CD4-positive, alpha-beta T cell (primary cell): ENCODE results near the gene EHD2. TPM values are rescaled to one million over a fixed set of nuclear protein-coding genes. Genes with fewer than 3 reads are reported as not detected.
"Not testable (repeated sequence)": the region's sequence is repeated elsewhere in the genome, so short reads cannot be mapped to it uniquely, and the experiment has no call there.

Source experiments
- ATAC-seq: fragments of 200-7000 bp; cut with Tn5 transposase; one replicate; pipeline ENCODE4 v1.10.0; 2022; ENCODE audit warnings: mild to moderate bottlenecking; ENCODE audit not compliant: poor library complexity
- CTCF ChIA-PET: fragments of 350-600 bp; sonication (Branson Sonifier 250); formaldehyde crosslinking; loops from one replicate; lab custom pipeline; 2021; ENCODE audit warnings: antibody characterized with exemption, inconsistent platforms; lab: Charles Lee
- POLR2A ChIA-PET: fragments of 350-600 bp; sonication (Branson Sonifier 250); formaldehyde crosslinking; loops from one replicate; lab custom pipeline; 2021; ENCODE audit warnings: antibody characterized with exemption, inconsistent platforms; lab: Charles Lee
- DNase-seq, 14 experiments: peaks; one replicate each; pipeline ENCODE4 v3.0.0-alpha.2; 2013 to 2020; ENCODE audit warnings: mixed read lengths in 2 of 14
- H3K27ac ChIP-seq, 2 donors: one replicate each; pipeline versions ENCODE4 v1.5.1 to v1.7.0; 2013; ENCODE audit warnings: low read length in 2 of 2, low read depth in 1 of 2, mild to moderate bottlenecking in 1 of 2
- H3K27me3 ChIP-seq, 2 experiments: 1 replicate in 1 of 2; 2 replicates in 1 of 2; pipeline versions ENCODE4 v1.6.1 to v1.7.0; 2013; ENCODE audit warnings: low read length in 2 of 2, control low read depth in 1 of 2, mild to moderate bottlenecking in 1 of 2, moderate library complexity in 1 of 2; ENCODE audit not compliant: insufficient read depth in 2 of 2, control insufficient read depth in 1 of 2
- H3K36me3 ChIP-seq: one replicate; pipeline ENCODE4 v1.6.1; 2013; ENCODE audit warnings: low read length, control low read depth; ENCODE audit not compliant: insufficient read depth
- H3K4me1 ChIP-seq: one replicate; pipeline ENCODE4 v1.6.1; 2013; ENCODE audit warnings: low read length, control low read depth; ENCODE audit not compliant: insufficient read depth
- H3K4me3 ChIP-seq: one replicate; pipeline ENCODE4 v1.5.1; 2013; ENCODE audit warnings: mild to moderate bottlenecking, low read length, moderate library complexity
- H3K9me3 ChIP-seq, 2 experiments: 1 replicate in 1 of 2; 2 replicates in 1 of 2; pipeline versions ENCODE4 v1.6.1 to v1.7.0; 2013; ENCODE audit warnings: low read length in 2 of 2, mild to moderate bottlenecking in 2 of 2, control low read depth in 1 of 2, moderate library complexity in 1 of 2; ENCODE audit not compliant: control insufficient read depth in 1 of 2, insufficient read depth in 1 of 2
- H3K27ac Mint-ChIP-seq: one replicate; pipeline ENCODE4 v1.8.0; 2020; ENCODE audit warnings: mixed read lengths
- H3K27me3 Mint-ChIP-seq: one replicate; pipeline ENCODE4 v1.8.0; 2021; ENCODE audit warnings: mixed read lengths
- H3K36me3 Mint-ChIP-seq: one replicate; pipeline ENCODE4 v1.8.0; 2021; ENCODE audit warnings: low read depth, mixed read lengths
- H3K4me1 Mint-ChIP-seq: one replicate; pipeline ENCODE4 v1.8.0; 2021; ENCODE audit warnings: low read depth, mixed read lengths
- H3K4me3 Mint-ChIP-seq: one replicate; pipeline ENCODE4 v1.8.0; 2020; ENCODE audit warnings: mild to moderate bottlenecking, mixed read lengths
- H3K9me3 Mint-ChIP-seq: one replicate; pipeline ENCODE4 v1.8.0; 2020; ENCODE audit warnings: mixed read lengths
- CTCF ChIP-seq: fragments of 200-600 bp; IDR thresholded peaks from one replicate; pipeline ENCODE4 v1.8.0; 2022; ENCODE audit warnings: antibody characterized with exemption, mild to moderate bottlenecking
- intact Hi-C, 2 experiments: fragments of 100-400 bp; cut with DNase I in 1 of 2; cut with micrococcal nuclease in 1 of 2; formaldehyde crosslinking; loops; one replicate each; pipeline versions ENCODE4 v1.15.1 to v1.9.0; 2023 to 2025; cut with DNase I, micrococcal nuclease
- total RNA-seq, 174 experiments: library from RNA in 2 of 174; stranded (reverse) in 2 of 174; gene quantifications; one replicate each; pipeline ENCODE4 v1.2.3 and lab custom pipeline; 2021 to 2026

EHD2 gene
- total RNA-seq, 2 experiments from 2014 or later: 0.16 TPM; not detected in 1

GRCh38 chr19:47762151-47762550 is 48.9 kb downstream of the EHD2 start:
- intact Hi-C loops: no loop called here
- Mint-ChIP-seq H3K9me3 (no peaks in the 10 kb centered on the region), H3K4me3 (no peak overlapping the region), H3K27me3 (no peaks in the 10 kb centered on the region), H3K27ac (no peak overlapping the region), H3K4me1 (no peaks in the 10 kb centered on the region), H3K36me3 (peaks cover 27% of the 10 kb centered on the region)
- no peaks in the 10 kb centered on the region for H3K9me3 ChIP-seq
- no peak for ATAC-seq
- POLR2A ChIA-PET: no interaction called here
- no peak overlapping the region for H3K4me3 ChIP-seq
- DNase-seq: no peak
- H3K27me3 ChIP-seq: no peaks in the 10 kb centered on the region
- no peak overlapping the region for H3K27ac ChIP-seq
- H3K4me1 ChIP-seq: no peaks in the 10 kb centered on the region
- TF ChIP-seq CTCF: no peak
- CTCF ChIA-PET: no interaction called here
- H3K36me3 ChIP-seq: peaks cover 13% of the 10 kb centered on the region

- no peak overlapping the region for H3K27ac Mint-ChIP-seq
These were observed 49.5 kb downstream of the EHD2 start for GRCh38 chr19:47762615-47763308.

GRCh38 chr19:47764705-47765104 is 51.5 kb downstream of the EHD2 start:
- H3K36me3 Mint-ChIP-seq, DNase-seq, intact Hi-C loops, H3K4me3 ChIP-seq, ATAC-seq, H3K27me3 ChIP-seq, H3K4me1 Mint-ChIP-seq, H3K27me3 Mint-ChIP-seq, H3K27ac ChIP-seq, H3K9me3 ChIP-seq, H3K36me3 ChIP-seq, H3K27ac Mint-ChIP-seq, H3K9me3 Mint-ChIP-seq, H3K4me1 ChIP-seq, H3K4me3 Mint-ChIP-seq: not testable (repeated sequence)
- ChIA-PET CTCF (interaction anchor here (0.7 kb wide), 1 partner anchor 18 kb away, joined by 4 read pairs; no protein-coding TSS in a partner anchor), POLR2A (interaction anchor here (1.4 kb wide), 1 partner anchor 19 kb away, joined by 5 read pairs; the partner anchor contains the start of gene NOP53)

More at GRCh38 chr19:47762615-47763308, 49.5 kb downstream of the EHD2 start:
- intact Hi-C loops: no loop called here
- Mint-ChIP-seq H3K36me3 (peaks cover 21% of the 10 kb centered on the region), H3K27me3 (no peaks in the 10 kb centered on the region), H3K4me3 (no peak overlapping the region), H3K9me3 (no peaks in the 10 kb centered on the region), H3K4me1 (no peaks in the 10 kb centered on the region)
- Histone ChIP-seq H3K4me3 (no peak overlapping the region), H3K4me1 (no peaks in the 10 kb centered on the region), H3K27me3 (no peaks in the 10 kb centered on the region), H3K9me3 (no peaks in the 10 kb centered on the region), H3K36me3 (peaks cover 7% of the 10 kb centered on the region), H3K27ac (no peak overlapping the region)
- no peak for DNase-seq
- CTCF ChIA-PET: no interaction called here
- ATAC-seq: no peak
- POLR2A ChIA-PET: no interaction called here
- TF ChIP-seq CTCF: no peak
